ENCODE data around the gene SMCP. TPM values are rescaled to one million over a fixed set of nuclear protein-coding genes. Genes with fewer than 3 reads are reported as not detected.

SMCP gene
- total and polyA plus RNA-seq, 2 of the 13 experiments (the other 11 are each of a cell fraction or from before 2014, with no cell fraction given), result not detected

DNA sequence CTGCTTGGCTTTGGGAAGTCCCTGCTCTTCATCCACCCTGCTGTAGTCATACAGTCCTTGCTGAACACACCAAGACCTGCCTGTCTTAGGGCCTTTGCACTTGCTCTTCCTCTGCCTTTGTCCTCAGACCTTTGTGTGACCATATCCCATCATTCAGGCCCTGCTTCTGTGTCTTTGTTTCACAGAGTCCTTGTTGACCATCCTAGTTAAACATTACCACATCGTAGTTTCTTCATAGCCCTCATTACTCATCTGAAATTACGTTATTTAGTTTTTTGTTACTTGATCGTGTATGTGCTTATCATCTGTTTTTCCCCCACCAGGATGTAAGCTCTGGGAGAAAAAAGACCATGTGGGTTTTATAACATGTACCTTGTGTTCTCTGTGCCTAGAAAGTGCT, 50.5 kb downstream of the SMCP start:
- Histone ChIP-seq H3K4me3 (replicated peaks in 1 of 3; ENCODE audit: insufficient read depth in 1 of 3, low read depth in 2 of 3, low read length in 3 of 3) (no peak overlapping the region), H3K36me3 (replicated peaks in 1 of 2; ENCODE audit: control insufficient read depth in 1 of 2, insufficient read depth in 2 of 2, low read length in 2 of 2) (no peaks in the 10 kb centered on the region), H3K27ac (ENCODE audit: extremely low read length, insufficient read depth, low read length) (no peak overlapping the region), H3K9me3 (ENCODE audit: low read length) (no peaks in the 10 kb centered on the region), H3K27me3 (ENCODE audit: control insufficient read depth in 1 of 2, insufficient read depth in 2 of 2, low read length in 2 of 2) (no peaks in the 10 kb centered on the region), H2AFZ (ENCODE audit: low read length) (no peak overlapping the region), H3K9ac (ENCODE audit: insufficient read depth, low read depth, low read length) (no peak overlapping the region), H4K20me1 (ENCODE audit: insufficient read depth, low read length) (no peaks in the 10 kb centered on the region), H3K4me1 (ENCODE audit: insufficient read depth, low read length) (peaks cover 6% of the 10 kb centered on the region), H3K79me2 (ENCODE audit: insufficient read depth, low read length) (no peaks in the 10 kb centered on the region), H3K4me2 (ENCODE audit: low read depth, low read length) (no peak overlapping the region)
- ChIA-PET POLR2A (no interaction called here), CTCF (ENCODE audit: low intra/inter-chr PET ratio, low total read pairs) (no interaction called here)
- peak; percentile 36 for DNase-seq (ENCODE audit: low spot score)
- 0% methylated on average over 3 of the region's 3 CpGs for WGBS (ENCODE audit: low lambda C conversion rate)
- no peak for FAIRE-seq
- BruUV-seq (replicated peaks), result no TSS peak
- ATAC-seq, result peak; percentile 68
- intact Hi-C loops (cut with micrococcal nuclease; ENCODE audit: unreplicated experiment), result no loop called here
- in situ Hi-C loops (cut with HindIII; ENCODE audit: extremely low pct_ligation_motif_present, low pct_unique_long_range_greater_than_20kb), result loop anchor here (5.0 kb wide), 1 partner anchor 56 kb away; no protein-coding TSS in a partner anchor
- TF ChIP-seq ZNF12 (CRISPR knock-in tag; IDR thresholded peaks at IDR 0.05) (0 out of 2 replicates have a peak, but pooled peaks have one; percentile 22), SOX6 (IDR thresholded peaks at IDR 0.05) (no peak), SOX6 (CRISPR knock-in tag; IDR thresholded peaks at IDR 0.05) (peak; percentile 60; the same call in 1 of the 2 replicates), ZBTB37 (CRISPR knock-in tag; IDR thresholded peaks at IDR 0.05) (no peak), FOXA1 (IDR thresholded peaks at IDR 0.05) (no peak), FOXA1 (CRISPR knock-in tag; IDR thresholded peaks at IDR 0.05) (peak; percentile 69), SOX13 (IDR thresholded peaks at IDR 0.05) (peak; percentile 42; the same call in 1 of the 2 replicates), SOX13 (CRISPR knock-in tag; conservative IDR thresholded peaks at IDR 0.05 in 1 of 2, IDR thresholded peaks at IDR 0.05 in 1 of 2) (peak in 1 of 2 experiments; percentile 85; a peak in 2 of 4 replicates), FOSL2 (CRISPR knock-in tag; IDR thresholded peaks at IDR 0.05) (0 out of 2 replicates have a peak, but pooled peaks have one; percentile 30), MAFF (IDR thresholded peaks at IDR 0.05; ENCODE audit: low read depth, low read length) (no peak), ZNF546 (CRISPR knock-in tag; conservative IDR thresholded peaks at IDR 0.05) (no peak), SOX5 (CRISPR knock-in tag; IDR thresholded peaks at IDR 0.05; ENCODE audit: borderline replicate concordance) (peak; percentile 71; the same call in 1 of the 2 replicates), FOXA3 (CRISPR knock-in tag; IDR thresholded peaks at IDR 0.05) (peak; percentile 72), RNF219 (CRISPR knock-in tag; IDR thresholded peaks at IDR 0.05) (no peak), CREB1 (IDR thresholded peaks at IDR 0.05) (peak; percentile 27; the same call in 1 of the 2 replicates), CREB1 (CRISPR knock-in tag; IDR thresholded peaks at IDR 0.05) (no peak)
- TF ChIP-seq, protein P1, sequence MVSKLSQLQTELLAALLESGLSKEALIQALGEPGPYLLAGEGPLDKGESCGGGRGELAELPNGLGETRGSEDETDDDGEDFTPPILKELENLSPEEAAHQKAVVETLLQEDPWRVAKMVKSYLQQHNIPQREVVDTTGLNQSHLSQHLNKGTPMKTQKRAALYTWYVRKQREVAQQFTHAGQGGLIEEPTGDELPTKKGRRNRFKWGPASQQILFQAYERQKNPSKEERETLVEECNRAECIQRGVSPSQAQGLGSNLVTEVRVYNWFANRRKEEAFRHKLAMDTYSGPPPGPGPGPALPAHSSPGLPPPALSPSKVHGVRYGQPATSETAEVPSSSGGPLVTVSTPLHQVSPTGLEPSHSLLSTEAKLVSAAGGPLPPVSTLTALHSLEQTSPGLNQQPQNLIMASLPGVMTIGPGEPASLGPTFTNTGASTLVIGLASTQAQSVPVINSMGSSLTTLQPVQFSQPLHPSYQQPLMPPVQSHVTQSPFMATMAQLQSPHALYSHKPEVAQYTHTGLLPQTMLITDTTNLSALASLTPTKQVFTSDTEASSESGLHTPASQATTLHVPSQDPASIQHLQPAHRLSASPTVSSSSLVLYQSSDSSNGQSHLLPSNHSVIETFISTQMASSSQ (IDR thresholded peaks at IDR 0.05; ENCODE audit: low read depth), result peak; percentile 66; the same call in 1 of the 2 replicates
- TF ChIP-seq, protein P1 (CRISPR knock-in tag; IDR thresholded peaks at IDR 0.05; ENCODE audit: borderline replicate concordance), result peak; percentile 28; the same call in 1 of the 2 replicates

Data from HepG2 (cell line).